SIG-M5 (cell line): ENCODE data around the gene SLC39A11.
"Not testable (repeated sequence)": the region's sequence is repeated elsewhere in the genome, so short reads cannot be mapped to it uniquely, and the experiment has no call there.

ENCODE experiments used
- DNase-seq: peaks from one replicate; lab custom pipeline; 2025; lab: John Stamatoyannopoulos, UW

SLC39A11 gene

DNA sequence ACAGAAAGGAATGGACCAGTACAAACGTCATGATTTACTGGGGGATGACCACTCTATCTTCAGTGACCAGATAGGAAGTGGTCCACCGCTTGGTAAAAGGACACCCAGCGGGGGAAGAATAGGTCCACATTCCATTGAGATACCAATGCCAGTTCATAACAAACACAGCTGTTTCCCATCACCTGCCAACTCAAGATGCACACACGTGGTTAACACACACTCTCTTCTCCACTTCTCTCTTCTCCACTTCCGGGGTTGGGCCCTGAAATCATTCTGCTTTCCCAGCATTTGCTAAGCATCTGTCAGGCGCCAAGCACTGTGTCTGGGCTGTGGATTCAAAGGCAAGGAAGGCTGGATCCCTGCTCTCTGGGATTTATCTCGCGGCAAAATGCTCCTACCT, 175.5 kb downstream of the SLC39A11 start:
- DNase-seq = no peak

DNA sequence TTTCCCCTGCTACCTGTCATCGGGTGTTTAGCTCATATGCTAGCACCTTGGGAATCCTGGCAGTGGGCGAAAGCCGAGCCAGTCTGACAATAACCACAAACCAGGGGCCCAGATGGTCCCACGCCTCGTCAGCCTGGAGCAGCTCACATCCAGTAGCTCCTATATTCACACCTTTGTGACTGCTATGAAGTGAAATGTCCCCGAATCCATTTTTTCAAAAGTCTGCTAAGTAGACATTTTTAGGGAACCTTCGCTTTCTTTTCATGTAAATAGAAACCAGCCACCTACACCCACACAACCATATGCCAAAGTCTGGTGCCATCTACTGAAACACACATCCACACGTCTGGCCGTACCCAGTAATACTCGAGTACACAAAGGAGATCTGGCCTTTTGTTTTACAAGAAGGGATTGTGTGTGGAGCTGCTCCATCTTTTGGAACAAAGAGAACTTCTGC, 176.8 kb downstream of the SLC39A11 start:
- DNase-seq = no peak

DNA sequence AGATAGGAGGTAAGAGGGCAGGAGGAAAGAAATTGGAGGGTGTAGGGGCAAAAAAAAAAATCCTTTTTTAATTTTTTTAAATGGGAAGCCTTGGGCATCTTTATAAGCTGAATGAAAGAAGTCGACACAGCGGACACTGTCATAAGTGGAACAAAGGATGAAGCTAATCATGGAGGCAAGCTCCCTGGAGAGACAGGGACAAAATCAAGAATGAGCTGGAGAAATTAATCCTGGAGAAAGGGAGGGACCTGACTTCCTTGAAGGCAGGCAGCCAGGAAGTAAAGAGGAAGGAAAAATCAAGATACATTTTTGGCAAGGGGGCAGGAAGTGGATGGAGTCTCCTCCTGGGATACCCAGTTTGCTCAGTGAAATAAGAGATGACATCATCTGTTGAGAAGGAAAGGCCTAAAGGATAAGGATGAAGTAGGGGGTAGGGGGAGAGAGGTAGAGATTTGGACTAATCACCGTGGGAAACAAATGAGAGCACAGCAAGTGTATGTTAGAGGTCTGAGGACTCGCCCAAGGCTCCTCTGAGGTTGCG, 179.3 kb downstream of the SLC39A11 start:
- no peak for DNase-seq

DNA sequence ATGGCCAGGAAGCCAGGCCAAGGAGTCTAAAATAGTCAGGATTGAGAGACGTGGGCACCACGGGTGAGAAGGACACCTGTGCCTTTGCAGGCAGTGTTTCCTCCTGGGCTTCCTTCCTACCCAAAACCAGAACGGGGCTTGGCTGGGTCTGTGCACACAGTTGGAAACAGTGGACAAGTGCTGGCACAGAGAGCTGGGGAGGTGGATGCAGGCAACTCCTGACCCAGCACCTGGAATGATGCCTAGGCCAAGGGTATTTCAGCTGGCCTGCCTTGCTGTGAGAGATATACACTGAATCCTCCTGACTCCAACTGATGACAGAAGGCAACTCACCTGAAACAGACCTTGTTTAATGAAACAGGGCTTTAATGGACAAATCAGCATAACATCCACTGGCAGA, 186.2 kb downstream of the SLC39A11 start:
- DNase-seq = no peak

DNA sequence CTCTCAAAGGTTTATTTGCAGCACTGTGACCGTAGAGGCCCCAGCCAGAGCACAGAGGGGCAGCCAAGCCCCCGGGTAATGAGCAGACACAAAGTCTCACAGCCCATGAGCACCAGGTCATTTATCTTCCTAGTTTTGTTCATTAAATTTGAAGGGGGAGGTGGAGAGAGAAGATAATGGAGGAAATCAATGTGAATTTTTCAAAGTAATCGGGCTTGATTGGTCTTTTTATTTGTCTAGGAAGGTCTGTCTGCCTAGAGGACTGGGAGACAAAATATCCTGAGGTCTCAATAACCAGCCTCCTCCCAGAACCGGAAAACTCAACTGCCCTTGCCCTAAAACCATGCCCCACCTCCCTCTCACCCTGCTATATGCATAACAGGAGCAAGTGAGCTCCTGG, 189.0 kb downstream of the SLC39A11 start:
- no peak for DNase-seq

DNA sequence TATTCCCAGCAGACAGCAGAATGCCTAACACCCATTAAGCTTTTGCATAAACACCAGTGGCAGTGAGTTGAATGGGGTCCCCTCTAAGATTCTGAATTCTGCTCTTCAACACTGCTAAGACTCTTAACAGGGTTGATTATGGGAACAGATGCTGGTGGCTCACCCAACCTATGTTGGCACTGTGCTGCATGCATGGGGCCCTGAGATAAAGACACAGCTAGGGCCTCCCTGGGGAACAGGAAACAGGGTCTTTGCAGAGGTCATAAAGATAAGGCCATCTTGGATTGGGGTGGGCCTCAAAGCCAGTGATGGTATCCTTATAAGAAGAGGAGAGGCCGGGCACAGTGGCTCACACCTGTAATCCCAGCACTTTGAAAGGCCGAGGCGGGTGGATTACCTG, 190.8 kb downstream of the SLC39A11 start:
- DNase-seq = no peak

DNA sequence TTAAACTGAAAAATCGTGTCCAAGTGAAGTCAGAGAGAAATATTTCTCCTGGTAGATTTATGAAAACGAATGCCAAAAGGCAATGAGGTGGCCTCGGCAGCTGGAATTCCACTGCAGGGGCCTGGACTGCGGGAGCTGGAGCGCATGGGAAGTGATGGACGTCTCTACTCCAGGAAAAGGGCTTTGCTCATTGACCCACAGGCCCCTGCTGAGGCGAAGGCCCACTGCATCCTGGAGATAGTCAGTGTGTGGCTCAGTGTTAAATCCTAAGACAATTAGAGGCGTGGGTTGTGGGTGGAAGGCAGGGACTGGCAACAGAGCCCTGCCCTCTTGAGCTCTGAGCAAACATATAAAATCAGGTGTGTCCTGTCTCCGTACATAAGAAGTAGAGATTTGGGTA, 191.4 kb downstream of the SLC39A11 start:
- no peak for DNase-seq

DNA sequence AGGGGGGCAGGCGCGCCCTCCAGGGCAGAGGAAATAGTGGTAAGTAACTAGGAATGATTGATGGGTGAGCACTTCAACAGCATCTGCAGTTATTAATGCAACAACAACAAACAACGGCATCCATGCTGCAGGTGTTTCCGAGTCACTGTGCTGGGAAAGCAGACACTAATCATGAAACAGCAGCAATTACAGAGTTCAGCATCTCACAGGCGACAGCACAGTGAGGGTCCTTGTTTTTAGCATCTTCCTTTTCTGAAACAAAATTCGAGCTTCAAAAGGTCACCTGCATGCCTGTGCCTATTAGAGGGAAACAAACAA, 191.9 kb downstream of the SLC39A11 start:
- DNase-seq = no peak

DNA sequence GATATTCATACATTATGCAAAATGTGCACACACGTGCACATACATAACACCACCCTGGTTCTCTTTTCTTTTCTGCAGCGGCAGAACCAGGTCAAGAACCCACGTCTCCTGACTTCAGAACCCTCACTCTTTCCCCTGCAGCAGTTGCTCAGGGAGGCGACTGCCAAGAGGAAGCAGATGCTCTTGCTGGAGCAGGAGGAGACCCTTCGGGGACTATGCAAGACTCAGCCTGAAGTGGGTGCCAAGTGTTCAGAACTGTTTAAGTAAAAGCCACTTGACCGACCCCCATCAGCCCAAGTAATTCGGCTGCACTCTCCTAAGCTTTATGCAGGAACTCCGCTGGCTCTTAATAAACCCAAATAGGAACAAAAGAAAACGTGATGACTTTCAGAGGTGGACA, 193.8 kb downstream of the SLC39A11 start:
- no peak for DNase-seq

DNA sequence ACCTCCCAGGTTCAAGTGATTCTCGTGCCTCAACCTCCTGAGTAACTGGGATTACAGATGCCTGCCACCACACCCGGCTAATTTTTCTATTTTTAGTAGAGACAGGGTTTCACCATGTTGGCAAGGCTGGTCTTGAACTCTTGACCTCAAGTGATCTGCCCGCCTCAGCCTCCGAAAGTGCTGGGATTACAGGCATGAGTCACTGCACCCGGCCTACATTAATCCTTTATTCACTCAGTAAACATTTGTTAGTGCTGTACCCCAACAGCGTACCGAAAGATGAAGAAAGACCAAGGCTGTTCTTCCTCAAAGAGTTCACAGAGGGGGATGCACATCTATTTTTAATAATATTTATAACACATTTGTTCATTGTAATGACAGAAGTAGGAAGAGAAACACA, 196.2 kb downstream of the SLC39A11 start:
- DNase-seq = not testable (repeated sequence)

DNA sequence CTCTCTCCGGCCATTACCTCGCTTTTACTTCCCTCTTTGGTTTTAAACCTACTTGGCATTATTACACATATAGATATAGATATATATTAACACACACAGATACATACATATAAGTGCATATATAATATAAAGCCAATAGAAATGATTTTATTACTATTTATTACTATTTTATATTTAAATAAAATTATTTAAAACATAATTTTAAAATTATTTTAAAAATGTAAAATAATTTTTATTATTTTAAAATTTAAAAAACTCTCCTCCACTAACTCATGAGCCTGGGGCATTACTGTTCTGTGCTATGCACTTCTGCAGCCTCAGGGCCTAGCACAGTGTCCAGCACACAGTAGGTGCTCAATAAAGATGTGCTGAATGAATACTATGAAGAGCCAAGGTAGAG, 200.9 kb downstream of the SLC39A11 start:
- DNase-seq = no peak

DNA sequence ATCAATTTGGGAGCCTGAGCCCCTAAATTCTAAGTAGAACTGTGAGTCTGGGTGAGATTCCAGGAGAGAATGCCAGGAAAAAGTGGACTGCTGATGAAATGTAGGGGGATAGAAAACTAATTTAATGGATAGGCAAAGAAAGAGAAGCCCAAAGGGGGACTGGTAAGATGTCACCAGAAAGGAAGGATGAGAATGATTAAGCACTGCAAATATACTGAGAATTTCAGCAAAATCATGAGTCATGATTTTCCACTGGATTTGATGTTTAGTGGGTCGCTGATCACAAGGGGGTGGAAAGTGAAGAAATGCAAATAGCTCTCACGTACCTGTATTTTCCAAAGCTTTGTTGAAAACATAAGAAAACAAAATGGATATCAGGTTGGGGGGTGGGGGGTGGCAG, 201.8 kb downstream of the SLC39A11 start:
- DNase-seq = no peak

DNA sequence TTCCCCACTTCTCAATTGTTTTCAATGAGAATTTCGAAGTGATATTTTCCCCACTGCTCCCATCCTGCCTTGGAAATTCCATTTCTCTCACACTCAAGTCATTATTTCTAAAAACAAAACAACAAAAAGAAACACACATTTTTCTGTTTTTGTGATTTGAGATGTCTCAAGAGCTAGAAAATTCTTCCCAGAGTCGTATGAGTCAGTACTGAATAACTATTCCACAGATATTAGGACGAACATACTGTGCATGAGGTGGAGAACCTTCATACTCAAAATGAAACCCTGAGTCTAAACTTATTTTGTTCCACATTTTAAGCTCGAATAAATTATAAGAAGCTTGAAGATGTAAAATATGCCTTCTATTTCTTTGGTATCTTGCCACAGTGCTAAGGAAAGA, 204.6 kb downstream of the SLC39A11 start:
- DNase-seq = no peak

DNA sequence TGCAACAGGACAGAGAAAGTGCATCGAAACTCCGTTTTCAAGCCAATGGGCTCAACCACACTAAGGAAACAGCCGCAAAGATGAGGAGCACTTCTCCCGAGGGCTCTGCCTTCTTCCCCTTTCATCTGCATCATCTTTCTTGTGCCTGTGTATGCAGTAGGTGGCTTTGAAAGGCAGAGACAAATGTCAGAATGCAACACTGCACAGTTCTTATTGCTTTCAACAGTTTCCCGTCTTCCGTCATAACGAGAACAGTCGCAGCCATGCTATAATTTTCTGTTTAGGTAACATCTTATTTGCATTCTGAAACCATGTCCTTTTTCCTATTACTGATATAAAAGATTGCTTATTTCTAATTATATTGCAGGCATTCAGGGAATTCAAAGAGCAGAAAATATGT, 205.2 kb downstream of the SLC39A11 start:
- DNase-seq = no peak

DNA sequence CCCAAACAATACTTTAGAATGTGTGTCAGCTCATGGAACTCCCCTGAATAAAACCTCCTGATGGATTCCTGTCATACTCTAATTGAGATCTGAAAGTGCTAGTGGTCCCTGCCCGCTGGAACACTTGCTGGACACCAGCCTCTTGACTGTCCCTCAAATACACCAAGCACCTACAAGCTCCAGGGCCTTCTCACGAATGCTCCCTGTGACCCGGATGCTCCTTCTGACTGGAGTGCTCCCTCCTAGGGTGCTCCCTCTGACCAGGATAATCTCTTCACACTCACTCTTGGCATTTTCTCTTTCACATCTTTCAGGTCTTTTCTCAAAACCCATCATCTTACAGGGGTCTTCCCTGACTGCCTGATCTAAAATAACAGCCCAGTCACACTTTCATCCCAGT, 205.9 kb downstream of the SLC39A11 start:
- DNase-seq = no peak

DNA sequence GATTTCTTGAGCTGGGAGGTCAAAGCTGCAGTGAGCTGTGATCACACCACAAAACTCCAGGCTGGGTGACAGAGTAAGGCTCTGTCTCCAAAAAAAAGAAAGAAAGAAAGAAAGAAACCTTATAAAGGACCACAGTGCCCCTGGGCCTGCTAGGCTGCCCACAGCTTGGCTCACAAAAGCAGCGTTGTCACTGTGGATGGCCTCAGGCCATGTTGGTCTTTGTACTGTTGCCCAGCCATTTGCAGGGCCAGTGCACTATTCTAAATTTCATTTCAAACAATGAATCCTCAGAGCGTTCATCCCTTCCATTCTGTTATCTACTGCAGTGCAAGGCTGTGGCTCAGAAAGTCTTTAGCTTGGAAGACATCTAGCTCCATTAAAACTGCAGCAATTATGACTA, 208.4 kb downstream of the SLC39A11 start:
- DNase-seq = no peak

DNA sequence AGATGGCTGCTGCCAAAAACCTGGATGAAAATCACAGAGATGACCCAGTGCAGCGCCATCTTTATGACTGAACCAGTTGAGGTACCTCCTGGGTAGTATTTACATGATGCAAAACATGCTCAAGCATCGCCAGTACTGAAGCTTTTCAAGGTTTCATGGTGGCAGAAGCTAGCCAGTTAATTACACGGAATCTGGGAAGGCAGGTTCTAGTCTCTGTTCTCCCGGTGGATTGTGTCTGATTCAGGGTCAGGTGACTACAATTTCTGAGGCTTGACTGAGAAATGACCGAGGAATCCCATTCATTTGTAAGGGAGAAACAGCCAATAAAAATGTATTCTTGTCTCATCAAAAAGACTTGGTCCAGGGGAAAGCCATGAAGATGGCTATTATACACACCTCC, 209.1 kb downstream of the SLC39A11 start:
- DNase-seq = no peak

DNA sequence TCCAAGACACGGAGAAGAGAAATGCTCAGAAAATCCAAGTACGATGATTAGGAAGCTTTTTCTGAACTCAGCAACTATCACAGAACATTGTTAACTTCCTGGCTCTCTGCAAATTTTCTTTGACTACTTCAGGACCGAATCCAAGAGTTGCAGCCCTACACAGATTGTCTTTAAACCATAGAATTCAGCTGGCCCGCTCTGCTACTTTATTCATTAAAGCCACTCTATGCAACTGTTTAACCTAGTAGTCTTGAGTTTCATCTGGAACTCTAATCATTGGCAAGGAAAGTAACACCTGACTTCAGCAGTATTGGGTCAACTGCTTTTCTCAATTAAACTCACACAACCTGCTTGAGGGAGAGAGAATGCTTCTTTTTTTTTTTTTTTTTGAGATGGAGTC, 210.1 kb downstream of the SLC39A11 start:
- DNase-seq = no peak

DNA sequence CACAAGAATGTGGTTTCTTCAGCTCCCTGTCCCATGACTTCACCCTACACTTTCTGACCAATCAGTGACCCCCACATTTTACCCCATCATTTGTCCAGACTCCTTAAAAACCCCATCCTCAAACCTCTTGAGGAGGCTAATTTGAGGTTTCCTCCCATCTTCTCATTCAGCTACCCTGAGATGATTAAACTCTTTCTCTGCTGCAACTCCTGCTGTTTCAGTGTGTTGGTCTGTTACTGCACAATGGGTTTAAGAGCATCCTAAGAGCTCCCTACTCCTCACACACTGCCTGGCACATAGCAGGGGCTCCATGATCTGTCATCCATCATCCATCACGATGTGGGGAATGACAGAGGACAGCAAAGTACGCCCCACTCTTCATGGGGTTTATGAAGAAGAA, 212.6 kb downstream of the SLC39A11 start:
- no peak for DNase-seq

DNA sequence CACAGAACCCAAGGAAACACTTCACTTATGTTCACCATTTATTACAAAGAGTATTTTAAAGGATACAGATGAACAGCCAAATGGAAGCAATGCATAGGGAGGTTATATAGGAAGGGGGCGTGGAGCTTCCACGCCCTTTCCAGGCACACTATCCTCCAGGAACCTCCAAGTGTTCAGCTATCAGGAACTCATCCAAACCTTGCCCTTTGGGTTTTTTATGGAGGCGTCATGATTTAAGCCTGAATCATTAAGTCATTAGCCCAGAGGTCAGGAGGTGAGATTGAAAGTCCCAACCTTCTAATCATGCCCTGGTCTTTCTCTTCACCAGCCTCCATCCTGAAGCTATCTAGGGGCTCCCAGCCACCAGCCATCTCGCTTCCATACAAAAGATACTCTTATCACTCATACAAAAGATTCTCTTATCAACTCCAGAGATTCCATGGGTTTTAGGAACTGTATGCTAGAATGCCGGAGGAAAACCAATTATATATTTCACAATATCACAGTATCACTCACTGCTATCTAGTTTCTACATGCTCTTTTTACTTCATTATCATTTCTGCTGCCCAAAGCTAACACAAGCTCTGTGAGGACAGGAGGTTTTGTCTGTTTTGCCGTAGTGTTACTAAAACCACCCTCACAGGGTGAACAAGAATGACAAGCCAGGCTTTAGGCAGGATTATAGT, 213.4 kb downstream of the SLC39A11 start:
- DNase-seq = no peak

DNA sequence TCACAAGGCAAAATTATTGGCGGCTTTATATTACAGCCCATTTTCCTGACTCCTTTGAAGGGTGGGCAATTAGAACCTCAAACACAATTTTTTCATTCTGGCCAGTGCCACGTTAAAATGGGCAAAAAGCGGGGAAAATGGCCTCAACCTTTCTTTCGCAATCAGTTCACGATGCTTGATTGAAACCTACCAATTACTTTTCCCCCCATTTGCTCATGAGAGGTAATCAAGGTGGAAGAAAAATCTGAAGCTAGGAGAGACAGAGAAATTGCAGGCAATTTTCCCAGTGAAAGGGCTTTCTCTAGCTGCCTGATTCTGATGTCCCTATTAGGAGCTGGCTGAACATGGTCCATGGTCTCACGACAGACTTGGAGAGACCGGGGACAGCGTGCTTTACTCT, 215.1 kb downstream of the SLC39A11 start:
- no peak for DNase-seq

DNA sequence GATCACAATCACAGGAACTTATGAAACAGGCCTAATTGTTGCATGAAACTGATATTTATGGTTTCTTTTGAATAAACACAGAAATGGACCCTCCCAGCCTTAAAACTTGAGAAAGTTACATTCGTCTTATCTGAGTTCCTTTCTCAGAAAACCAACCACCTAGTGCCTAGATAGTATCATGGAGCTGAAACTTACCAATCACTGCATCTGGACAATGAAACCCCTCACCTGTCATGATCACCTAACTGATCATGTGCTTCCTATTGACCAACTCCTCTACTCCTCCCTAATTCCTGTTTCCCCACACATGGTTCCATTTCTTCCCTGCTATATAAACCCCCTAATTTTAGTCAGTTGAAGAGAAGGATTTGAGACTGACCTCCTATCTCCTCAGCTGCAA, 216.1 kb downstream of the SLC39A11 start:
- DNase-seq = no peak

DNA sequence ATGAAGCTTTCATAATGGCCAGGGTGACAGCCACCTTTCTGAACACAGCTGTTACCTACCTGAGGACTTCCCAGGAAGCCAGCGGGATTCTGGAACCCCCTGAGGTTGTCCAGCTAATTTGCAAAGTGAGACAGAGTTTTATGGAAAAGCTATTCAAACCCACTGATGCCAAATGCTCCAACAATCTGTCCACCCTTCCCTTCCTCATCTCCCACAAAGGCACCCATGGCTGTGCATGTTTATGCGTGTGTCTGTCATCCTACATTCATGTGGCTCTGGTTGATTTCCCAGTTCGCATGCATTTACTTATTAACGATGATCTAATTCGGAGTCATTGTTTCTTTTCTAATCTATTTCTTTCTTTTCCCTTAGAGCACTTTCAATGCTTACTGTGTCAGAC, 217.1 kb downstream of the SLC39A11 start:
- DNase-seq = no peak

DNA sequence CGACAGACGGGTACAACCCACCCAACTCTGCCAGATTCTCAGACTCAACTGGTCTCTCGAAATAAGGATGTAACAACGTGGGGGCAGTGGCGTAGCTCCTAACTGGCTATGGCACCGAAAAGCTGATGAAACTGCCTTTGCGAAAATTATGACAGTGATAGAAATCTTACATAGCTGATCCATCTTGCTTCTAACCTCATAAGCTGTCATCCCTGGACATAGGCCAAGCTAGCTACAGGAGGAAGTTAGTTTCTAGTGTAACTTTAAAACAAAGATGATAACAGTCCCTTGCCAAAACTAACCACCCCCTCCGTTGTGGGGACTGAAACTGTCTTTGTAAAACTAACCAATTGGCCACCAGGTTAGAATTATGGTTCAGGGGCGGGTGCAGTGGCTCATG, 220.1 kb downstream of the SLC39A11 start:
- DNase-seq = no peak
